ENCODE results near the gene NFATC2. TPM values are rescaled to one million over a fixed set of nuclear protein-coding genes. Genes with fewer than 3 reads are reported as not detected.

Gene NFATC2
- polyA plus RNA-seq, 1 donor from 2014 or later = not detected

DNA sequence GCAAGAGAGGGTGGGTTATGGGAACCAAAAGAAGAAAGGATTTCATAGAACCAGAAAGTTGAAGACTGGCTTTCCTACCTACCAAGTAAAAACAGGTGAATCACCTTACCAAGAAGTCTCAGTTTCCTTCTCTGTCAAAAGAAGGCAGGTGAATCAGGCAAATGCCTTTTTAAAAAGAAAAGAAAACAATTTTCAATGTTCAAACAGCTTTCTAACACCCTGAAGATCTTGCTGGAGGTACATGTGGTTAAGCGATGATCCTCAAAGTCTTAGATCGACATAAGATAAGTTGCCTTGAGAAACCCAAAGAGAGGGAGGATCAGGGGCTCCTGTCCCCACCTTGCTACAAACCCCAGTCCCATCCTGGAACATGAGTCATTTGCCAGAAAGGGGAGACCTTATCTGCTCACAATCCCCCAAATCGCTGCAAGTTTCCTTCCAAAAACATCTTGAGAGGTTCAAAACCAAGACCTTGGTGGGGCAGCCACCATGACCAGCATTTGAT lies 71.6 kb downstream of the NFATC2 start:
- no peak overlapping the region for H3K9ac ChIP-seq (ENCODE audit: low read length)
- H3K9me3 ChIP-seq (ENCODE audit: low read length) = no peaks in the 10 kb centered on the region
- H2AFZ ChIP-seq (ENCODE audit: low read depth, low read length) = no peak overlapping the region
- H3K27ac ChIP-seq (ENCODE audit: low read length) = no peak overlapping the region
- H3K27me3 ChIP-seq (ENCODE audit: insufficient read depth, low read depth, low read length) = no peaks in the 10 kb centered on the region
- TF ChIP-seq POLR2AphosphoS5 (IDR thresholded peaks at IDR 0.05) (no peak), SMC3 (conservative IDR thresholded peaks at IDR 0.05; ENCODE audit: poor library complexity) (no peak), RAD21 (conservative IDR thresholded peaks at IDR 0.05) (no peak), EZH2 (IDR thresholded peaks at IDR 0.05; ENCODE audit: borderline replicate concordance, insufficient read depth, low read length, poor library complexity, severe bottlenecking) (no peak), TAF1 (IDR thresholded peaks at IDR 0.05; ENCODE audit: low read depth) (no peak)
- TF ChIP-seq, protein P1, sequence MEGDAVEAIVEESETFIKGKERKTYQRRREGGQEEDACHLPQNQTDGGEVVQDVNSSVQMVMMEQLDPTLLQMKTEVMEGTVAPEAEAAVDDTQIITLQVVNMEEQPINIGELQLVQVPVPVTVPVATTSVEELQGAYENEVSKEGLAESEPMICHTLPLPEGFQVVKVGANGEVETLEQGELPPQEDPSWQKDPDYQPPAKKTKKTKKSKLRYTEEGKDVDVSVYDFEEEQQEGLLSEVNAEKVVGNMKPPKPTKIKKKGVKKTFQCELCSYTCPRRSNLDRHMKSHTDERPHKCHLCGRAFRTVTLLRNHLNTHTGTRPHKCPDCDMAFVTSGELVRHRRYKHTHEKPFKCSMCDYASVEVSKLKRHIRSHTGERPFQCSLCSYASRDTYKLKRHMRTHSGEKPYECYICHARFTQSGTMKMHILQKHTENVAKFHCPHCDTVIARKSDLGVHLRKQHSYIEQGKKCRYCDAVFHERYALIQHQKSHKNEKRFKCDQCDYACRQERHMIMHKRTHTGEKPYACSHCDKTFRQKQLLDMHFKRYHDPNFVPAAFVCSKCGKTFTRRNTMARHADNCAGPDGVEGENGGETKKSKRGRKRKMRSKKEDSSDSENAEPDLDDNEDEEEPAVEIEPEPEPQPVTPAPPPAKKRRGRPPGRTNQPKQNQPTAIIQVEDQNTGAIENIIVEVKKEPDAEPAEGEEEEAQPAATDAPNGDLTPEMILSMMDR (IDR thresholded peaks at IDR 0.05; ENCODE audit: poor library complexity, severe bottlenecking) = no peak
- TF ChIP-seq, protein P2, sequence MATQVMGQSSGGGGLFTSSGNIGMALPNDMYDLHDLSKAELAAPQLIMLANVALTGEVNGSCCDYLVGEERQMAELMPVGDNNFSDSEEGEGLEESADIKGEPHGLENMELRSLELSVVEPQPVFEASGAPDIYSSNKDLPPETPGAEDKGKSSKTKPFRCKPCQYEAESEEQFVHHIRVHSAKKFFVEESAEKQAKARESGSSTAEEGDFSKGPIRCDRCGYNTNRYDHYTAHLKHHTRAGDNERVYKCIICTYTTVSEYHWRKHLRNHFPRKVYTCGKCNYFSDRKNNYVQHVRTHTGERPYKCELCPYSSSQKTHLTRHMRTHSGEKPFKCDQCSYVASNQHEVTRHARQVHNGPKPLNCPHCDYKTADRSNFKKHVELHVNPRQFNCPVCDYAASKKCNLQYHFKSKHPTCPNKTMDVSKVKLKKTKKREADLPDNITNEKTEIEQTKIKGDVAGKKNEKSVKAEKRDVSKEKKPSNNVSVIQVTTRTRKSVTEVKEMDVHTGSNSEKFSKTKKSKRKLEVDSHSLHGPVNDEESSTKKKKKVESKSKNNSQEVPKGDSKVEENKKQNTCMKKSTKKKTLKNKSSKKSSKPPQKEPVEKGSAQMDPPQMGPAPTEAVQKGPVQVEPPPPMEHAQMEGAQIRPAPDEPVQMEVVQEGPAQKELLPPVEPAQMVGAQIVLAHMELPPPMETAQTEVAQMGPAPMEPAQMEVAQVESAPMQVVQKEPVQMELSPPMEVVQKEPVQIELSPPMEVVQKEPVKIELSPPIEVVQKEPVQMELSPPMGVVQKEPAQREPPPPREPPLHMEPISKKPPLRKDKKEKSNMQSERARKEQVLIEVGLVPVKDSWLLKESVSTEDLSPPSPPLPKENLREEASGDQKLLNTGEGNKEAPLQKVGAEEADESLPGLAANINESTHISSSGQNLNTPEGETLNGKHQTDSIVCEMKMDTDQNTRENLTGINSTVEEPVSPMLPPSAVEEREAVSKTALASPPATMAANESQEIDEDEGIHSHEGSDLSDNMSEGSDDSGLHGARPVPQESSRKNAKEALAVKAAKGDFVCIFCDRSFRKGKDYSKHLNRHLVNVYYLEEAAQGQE (IDR thresholded peaks at IDR 0.05; ENCODE audit: borderline replicate concordance) = no peak
- H3K4me3 ChIP-seq (ENCODE audit: low read length) = no peak overlapping the region
- H3F3A ChIP-seq (ENCODE audit: insufficient read depth, low read length, poor library complexity, severe bottlenecking) = no peaks in the 10 kb centered on the region
- no peaks in the 10 kb centered on the region for H4K20me1 ChIP-seq (ENCODE audit: insufficient read depth)
- no peak overlapping the region for H3K4me2 ChIP-seq (ENCODE audit: low read length)
- H3K79me2 ChIP-seq (replicated peaks; ENCODE audit: insufficient read depth, low read length) = no peaks in the 10 kb centered on the region
- no peaks in the 10 kb centered on the region for H3K9me2 ChIP-seq (ENCODE audit: insufficient read depth, low read length)
- H3K36me3 ChIP-seq (ENCODE audit: insufficient read depth, low read length) = no peaks in the 10 kb centered on the region

DNA sequence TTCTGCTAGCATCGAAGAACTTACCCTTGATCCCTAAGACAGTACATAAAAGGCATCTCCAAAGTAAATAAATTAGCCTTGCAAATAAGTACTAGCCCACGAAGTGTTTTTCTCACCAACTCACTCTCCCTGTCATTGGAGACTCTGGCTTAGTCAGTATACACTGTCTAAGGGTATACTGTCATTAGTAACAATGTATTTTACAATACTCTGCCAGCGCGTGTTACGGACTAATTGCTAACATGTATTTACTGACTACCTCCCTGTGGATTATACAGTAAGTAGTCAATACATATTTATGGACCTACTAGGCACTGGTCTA lies 72.1 kb downstream of the NFATC2 start:
- no peaks in the 10 kb centered on the region for H3F3A ChIP-seq (ENCODE audit: insufficient read depth, low read length, poor library complexity, severe bottlenecking)
- H3K27me3 ChIP-seq (ENCODE audit: insufficient read depth, low read depth, low read length) = no peaks in the 10 kb centered on the region
- H3K9me2 ChIP-seq (ENCODE audit: insufficient read depth, low read length) = no peaks in the 10 kb centered on the region
- H3K9ac ChIP-seq (ENCODE audit: low read length) = no peak overlapping the region
- no peaks in the 10 kb centered on the region for H3K79me2 ChIP-seq (replicated peaks; ENCODE audit: insufficient read depth, low read length)
- H3K27ac ChIP-seq (ENCODE audit: low read length) = no peak overlapping the region
- no peak overlapping the region for H2AFZ ChIP-seq (ENCODE audit: low read depth, low read length)
- H3K4me3 ChIP-seq (ENCODE audit: low read length) = no peak overlapping the region
- H3K9me3 ChIP-seq (ENCODE audit: low read length) = no peaks in the 10 kb centered on the region
- H3K4me2 ChIP-seq (ENCODE audit: low read length) = no peak overlapping the region
- H4K20me1 ChIP-seq (ENCODE audit: insufficient read depth) = no peaks in the 10 kb centered on the region
- no peaks in the 10 kb centered on the region for H3K36me3 ChIP-seq (ENCODE audit: insufficient read depth, low read length)
- TF ChIP-seq EZH2 (IDR thresholded peaks at IDR 0.05; ENCODE audit: borderline replicate concordance, insufficient read depth, low read length, poor library complexity, severe bottlenecking) (no peak), TAF1 (IDR thresholded peaks at IDR 0.05; ENCODE audit: low read depth) (no peak), MXI1 (conservative IDR thresholded peaks at IDR 0.05; ENCODE audit: poor library complexity, severe bottlenecking) (no peak)
